HG02610 (cell line): Measurements from ENCODE around the gene YBX1.
"Not testable (repeated sequence)": the region's sequence is repeated elsewhere in the genome, so short reads cannot be mapped to it uniquely, and the experiment has no call there.

ENCODE experiments used
- ATAC-seq: cut with Tn5 transposase; IDR thresholded peaks from one replicate; pipeline ENCODE4 v1.9.1; 2021; ENCODE audit warnings: mild to moderate bottlenecking, moderate library complexity; ENCODE audit not compliant: unreplicated experiment

The YBX1 gene

DNA sequence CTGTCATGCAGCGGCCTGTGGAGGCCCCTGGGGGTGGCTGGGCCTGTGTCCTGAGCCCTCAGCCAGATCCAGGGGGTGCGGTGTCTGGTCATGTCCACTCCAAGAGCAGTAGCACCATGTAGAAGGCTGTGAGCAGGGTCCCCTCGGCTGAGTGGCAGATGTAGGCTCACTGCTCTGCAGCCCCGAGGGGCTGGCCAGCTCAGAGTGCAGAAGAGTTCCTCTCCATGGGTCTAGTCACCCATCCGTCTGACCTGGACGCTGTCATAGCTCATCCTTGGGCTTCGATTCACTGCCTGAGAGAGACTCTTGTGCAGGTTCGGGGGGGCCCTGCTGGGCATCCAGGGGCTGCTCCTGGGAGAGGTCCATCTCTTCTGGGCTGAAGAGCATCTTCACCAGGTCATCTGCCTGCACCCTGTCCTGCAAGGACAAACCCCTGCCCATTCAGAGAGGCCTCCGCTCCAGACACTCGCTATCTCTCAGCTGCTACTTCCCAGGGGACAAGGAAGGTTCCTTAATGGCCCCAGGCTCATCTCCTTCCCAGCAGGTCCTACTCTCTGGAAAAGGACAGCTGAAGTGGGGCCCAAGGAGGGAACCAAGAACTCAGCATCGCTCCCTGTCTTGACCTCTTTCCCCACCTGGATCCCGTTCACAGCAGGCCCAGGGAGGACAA lies 64.4 kb downstream of the YBX1 start:
- ATAC-seq, result no peak

GRCh38 chr1:42747125-42747524 lies 64.9 kb downstream of the YBX1 start:
- no peak for ATAC-seq

DNA sequence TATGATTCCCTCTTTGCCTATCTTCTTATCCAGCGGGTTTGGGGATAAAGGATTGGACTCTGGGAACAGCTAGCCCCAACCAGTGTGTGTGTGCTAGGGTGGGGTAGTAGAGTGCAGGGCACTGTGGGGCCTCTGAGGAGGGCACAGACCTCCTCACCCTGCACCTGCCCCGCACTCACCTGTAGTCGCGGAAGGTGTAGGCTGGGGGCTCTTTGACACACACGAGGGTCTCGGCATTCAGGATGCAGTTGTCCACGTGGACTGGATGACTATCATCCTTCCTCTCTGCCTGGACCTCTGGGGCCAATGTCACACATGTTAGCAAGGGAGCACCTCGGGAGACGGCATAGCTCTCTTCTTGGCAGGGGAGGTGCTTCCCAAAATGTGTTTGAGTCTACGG lies 65.8 kb downstream of the YBX1 start:
- no peak for ATAC-seq

GRCh38 chr1:42748461-42749410 lies 66.5 kb downstream of the YBX1 start:
- no peak for ATAC-seq

GRCh38 chr1:42750041-42750440 lies 67.8 kb downstream of the YBX1 start:
- no peak for ATAC-seq

GRCh38 chr1:42751511-42752070 lies 69.4 kb downstream of the YBX1 start:
- ATAC-seq, result not testable (repeated sequence)

GRCh38 chr1:42752284-42752683 lies 70.1 kb downstream of the YBX1 start:
- ATAC-seq, result no peak

DNA sequence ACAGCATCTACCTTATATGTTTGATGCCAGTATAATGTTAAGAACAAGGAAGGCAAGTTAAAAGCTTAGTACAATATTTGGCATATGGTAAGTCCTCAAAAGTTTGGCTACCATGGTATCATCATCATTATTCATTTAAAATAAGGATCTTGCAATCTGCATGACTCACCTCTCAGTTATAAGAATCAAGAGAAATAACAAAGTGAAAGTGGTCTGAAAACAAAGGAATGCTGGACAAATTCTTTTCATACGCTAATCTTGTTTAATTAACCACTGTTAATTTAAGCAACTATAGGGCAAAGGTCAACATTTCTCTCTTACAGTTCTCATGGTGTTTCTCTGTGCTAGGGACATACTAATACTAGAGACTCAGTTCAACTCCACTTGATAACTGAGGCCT lies 70.9 kb downstream of the YBX1 start:
- ATAC-seq, result no peak
